GM12892 (cell line): ENCODE measurements around the gene CECR2.

Experiments used
- POLR2A ChIP-seq: IDR thresholded peaks from 2 replicates; pipeline ENCODE4 v1.6.1; 2011; ENCODE audit warnings: low read depth, low read length, control low read depth
- POLR2AphosphoS5 ChIP-seq: IDR thresholded peaks from 2 replicates; pipeline ENCODE4 v1.6.1; 2011; ENCODE audit warnings: low read depth, low read length, control low read depth
- TAF1 ChIP-seq: IDR thresholded peaks from 2 replicates; pipeline ENCODE4 v1.6.1; 2011; ENCODE audit warnings: low read depth, mild to moderate bottlenecking, control low read depth, low read length, borderline replicate concordance

- TF ChIP-seq POLR2AphosphoS5 (no peak), POLR2A (no peak), TAF1 (no peak)
Observed at GRCh38 chr22:17322511-17322910, 46.7 kb upstream of the CECR2 start.
